Measurements from ENCODE around the gene SLC26A4. TPM values are rescaled to one million over a fixed set of nuclear protein-coding genes. Genes with fewer than 3 reads are reported as not detected.

Gene SLC26A4
- total RNA-seq, 1 donor from 2014 or later, result 1.0 TPM

DNA sequence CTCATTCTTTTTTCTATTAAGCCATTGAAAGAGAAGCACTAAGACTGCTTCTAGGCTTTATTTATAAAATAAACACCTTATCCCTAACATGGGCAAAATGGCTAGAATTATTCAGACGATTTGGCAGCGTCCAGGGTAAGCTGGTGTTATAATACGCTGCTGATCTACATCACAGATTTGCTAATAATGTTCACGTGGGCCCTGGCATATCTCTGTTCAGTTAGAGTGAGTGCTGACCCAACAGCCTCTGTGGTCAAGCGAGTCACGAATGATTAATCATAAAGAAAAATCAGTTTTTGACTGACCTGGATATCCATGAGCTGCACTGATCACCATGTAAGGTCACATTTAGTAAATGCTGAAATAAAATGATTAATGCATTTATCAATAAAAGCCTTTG is 54.9 kb downstream of the SLC26A4 start:
- ATAC-seq (no peak), DNase-seq (no peak)
- no peaks in the 10 kb centered on the region for H3K4me1 ChIP-seq
- no peaks in the 10 kb centered on the region for H3K27me3 ChIP-seq
- no peaks in the 10 kb centered on the region for H3K9me3 ChIP-seq
- intact Hi-C loops (cut with DNase I), result no loop called here
- H3K36me3 ChIP-seq, result no peaks in the 10 kb centered on the region
- H3K27ac ChIP-seq, result no peak overlapping the region
- TF ChIP-seq CTCF (IDR thresholded peaks at IDR 0.05), result no peak
- H3K4me3 ChIP-seq, result no peak overlapping the region

DNA sequence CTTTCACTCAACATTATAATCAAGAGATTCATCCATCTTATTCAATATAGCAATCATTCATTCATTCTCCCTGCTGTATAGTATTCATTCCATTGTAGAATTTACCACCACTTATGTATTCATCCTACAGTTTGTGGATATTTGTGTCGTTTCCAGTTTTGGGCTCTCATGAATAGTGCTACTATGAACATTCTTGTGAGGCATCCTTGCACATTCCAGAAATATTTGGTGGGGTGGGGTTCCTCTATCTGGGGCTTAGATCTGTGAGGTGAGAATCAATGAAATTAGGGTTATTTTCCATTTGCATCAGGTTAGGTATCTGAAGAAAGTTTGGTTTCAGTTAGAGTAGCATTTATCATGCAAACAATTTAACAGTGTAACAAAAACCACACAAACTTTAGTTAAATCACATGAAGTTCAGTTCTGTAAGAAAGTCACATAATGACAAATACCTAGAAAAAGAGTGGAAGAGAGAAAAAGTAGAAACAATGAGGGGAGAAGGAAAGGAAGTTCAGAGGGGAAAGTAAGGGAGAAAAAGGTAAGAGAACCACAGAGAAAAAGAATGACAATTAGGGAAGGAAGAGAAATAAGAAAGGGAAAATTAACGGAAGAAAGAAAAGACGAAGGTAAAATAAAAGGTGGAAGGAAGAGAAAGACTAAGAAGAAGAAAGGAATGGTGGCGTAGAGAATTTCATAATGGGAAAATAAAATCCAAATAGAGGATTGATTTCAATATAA is 58.0 kb downstream of the SLC26A4 start:
- Histone ChIP-seq H3K27ac (no peak overlapping the region), H3K36me3 (no peaks in the 10 kb centered on the region), H3K27me3 (no peaks in the 10 kb centered on the region), H3K4me3 (no peak overlapping the region), H3K9me3 (no peaks in the 10 kb centered on the region), H3K4me1 (no peaks in the 10 kb centered on the region)
- no peak for TF ChIP-seq CTCF (IDR thresholded peaks at IDR 0.05)
- DNase-seq (no peak), ATAC-seq (no peak)
- intact Hi-C loops (cut with DNase I), result no loop called here

GRCh38 chr7:107721286-107721685 is 60.7 kb downstream of the SLC26A4 start:
- no peaks in the 10 kb centered on the region for H3K4me1 ChIP-seq
- DNase-seq (no peak), ATAC-seq (no peak)
- no peaks in the 10 kb centered on the region for H3K36me3 ChIP-seq
- H3K27ac ChIP-seq, result no peak overlapping the region
- H3K27me3 ChIP-seq, result no peaks in the 10 kb centered on the region
- no peak for TF ChIP-seq CTCF (IDR thresholded peaks at IDR 0.05)
- no peaks in the 10 kb centered on the region for H3K9me3 ChIP-seq
- intact Hi-C loops (cut with DNase I), result loop anchor here (5.0 kb wide), 1 partner anchor 259 kb away; no protein-coding TSS in a partner anchor
- H3K4me3 ChIP-seq, result no peak overlapping the region

GRCh38 chr7:107723255-107723654 is 62.6 kb downstream of the SLC26A4 start:
- H3K9me3 ChIP-seq, result no peaks in the 10 kb centered on the region
- H3K4me3 ChIP-seq, result no peak overlapping the region
- no peak for ATAC-seq
- no peak overlapping the region for H3K27ac ChIP-seq
- no peak for TF ChIP-seq CTCF (IDR thresholded peaks at IDR 0.05)
- H3K36me3 ChIP-seq, result no peaks in the 10 kb centered on the region
- H3K27me3 ChIP-seq, result peaks cover 7% of the 10 kb centered on the region
- intact Hi-C loops (cut with DNase I), result loop anchor here (5.0 kb wide), 1 partner anchor 261 kb away; no protein-coding TSS in a partner anchor
- no peak for DNase-seq
- H3K4me1 ChIP-seq, result no peaks in the 10 kb centered on the region

DNA sequence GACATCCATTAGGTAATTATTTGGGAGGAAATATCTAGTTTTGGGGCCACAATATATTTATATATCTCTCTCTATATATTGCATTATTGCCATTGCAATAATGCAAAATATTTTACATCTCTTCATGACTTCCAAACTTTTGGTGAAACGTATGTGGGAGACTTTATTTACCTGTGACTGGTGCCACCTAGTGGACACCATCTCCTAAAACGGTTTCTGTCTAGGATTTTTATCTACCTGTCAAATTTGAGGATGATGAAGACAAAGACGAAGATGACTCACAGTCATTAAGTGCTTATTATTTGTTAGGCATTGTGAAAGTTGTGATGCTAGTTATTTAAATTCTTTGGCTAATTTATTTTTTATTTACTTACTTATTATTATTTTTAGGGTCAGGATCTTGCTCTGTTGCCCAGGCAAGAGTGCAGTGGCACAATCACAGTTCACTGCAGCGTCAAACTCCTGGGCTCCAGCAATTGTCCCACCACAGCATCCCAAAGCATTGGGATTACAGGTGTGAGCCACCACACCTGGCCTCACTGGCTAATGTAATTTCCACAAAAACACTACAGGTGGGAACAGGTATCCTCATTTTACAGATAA is 64.6 kb downstream of the SLC26A4 start:
- no peak overlapping the region for H3K27ac ChIP-seq
- peak; percentile 71 for TF ChIP-seq CTCF (IDR thresholded peaks at IDR 0.05)
- DNase-seq (no peak), ATAC-seq (peak; percentile 56)
- intact Hi-C loops (cut with DNase I), result no loop called here
- H3K9me3 ChIP-seq, result no peaks in the 10 kb centered on the region
- no peak overlapping the region for H3K4me3 ChIP-seq
- H3K4me1 ChIP-seq, result no peaks in the 10 kb centered on the region
- H3K36me3 ChIP-seq, result no peaks in the 10 kb centered on the region
- peaks cover 9% of the 10 kb centered on the region for H3K27me3 ChIP-seq
